ENCODE results near the gene KCND2.
"Not testable (repeated sequence)": the region's sequence is repeated elsewhere in the genome, so short reads cannot be mapped to it uniquely, and the experiment has no call there.

The KCND2 gene

DNA sequence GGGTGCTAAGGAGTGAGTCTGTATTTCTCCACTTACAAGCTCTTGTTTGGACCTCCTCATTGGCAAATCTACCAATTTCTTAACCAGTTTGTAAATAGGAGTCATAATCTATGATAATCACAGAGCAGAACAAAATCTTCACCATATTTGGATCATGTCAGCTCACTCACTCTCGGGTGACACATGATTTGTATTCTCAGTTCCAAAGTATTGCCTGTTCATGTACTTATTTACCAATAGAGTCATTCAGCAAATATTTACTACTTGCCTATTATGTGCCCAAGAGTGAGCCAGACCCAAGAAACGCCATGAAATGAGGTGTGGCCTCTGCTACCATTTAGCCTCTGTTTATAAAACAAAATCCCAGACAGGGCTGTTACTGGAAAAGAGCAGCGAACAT, 470.2 kb downstream of the KCND2 start:
- peak; percentile 74 for DNase-seq (ENCODE audit: low spot score)

DNA sequence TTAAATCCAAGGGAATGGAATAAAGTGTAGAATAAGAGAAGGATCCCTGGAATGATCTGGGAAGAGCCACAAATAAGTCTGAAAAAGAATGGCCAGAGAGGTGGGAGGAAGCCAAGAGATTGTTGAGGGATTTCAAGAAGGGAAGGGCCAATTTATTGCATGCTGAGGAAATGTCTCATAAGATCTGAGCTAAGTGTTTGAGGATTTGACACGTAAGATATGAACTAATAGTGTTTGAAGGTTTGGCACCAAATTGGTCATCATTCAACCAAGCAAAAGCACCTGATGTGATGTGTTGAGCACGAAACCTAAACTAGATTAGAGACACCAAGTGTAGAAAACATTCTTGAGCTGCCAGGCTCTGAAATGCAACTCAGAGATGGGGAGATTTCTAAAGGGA, 487.1 kb downstream of the KCND2 start:
- DNase-seq (ENCODE audit: low spot score): no peak

- no peak for DNase-seq (ENCODE audit: low spot score)
Observed at GRCh38 chr7:120760851-120761250, 487.9 kb downstream of the KCND2 start.

GRCh38 chr7:120770206-120770605, 497.2 kb downstream of the KCND2 start:
- DNase-seq (ENCODE audit: low spot score): no peak

GRCh38 chr7:120774481-120774880, 501.5 kb downstream of the KCND2 start:
- no peak for DNase-seq (ENCODE audit: low spot score)

DNA sequence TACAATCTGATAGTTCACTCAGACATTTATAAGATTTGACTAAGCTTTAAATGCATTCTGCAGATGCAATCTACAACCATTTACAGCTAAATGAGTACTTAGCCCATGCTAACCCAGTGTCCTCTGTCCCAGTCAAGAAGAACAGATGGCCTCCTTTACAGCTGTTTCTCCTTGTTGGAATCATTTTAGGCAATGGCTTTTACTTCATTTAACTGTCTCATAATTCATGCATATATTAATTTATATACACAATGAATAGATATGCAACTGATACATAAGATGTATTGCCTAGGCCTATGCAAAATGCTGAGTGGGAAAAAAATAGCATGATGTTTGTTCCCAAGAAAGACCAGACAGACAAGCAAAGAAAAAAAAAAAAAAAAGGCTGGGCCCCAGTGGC, 502.8 kb downstream of the KCND2 start:
- DNase-seq (ENCODE audit: low spot score): no peak

DNA sequence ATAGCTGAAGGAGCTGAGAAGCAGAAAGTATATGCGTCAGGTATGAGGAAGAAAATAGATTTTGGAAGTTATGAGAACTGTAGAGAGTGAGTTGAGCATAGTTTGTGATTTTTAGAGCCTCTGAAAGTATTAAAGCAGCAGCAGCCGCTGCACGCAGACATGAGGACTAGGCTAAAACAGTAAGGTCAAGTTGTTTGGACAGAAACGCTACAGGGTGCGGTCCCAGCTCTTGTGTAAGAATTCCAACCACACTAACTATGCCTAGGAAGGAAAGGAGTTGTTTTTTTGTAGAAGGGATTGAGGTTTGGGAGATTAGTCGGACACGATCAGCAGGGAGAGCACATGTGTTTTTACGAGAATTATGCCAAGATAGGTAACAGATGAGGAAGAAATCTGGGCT, 506.1 kb downstream of the KCND2 start:
- DNase-seq (ENCODE audit: low spot score): not testable (repeated sequence)

GRCh38 chr7:120780451-120780850, 507.5 kb downstream of the KCND2 start:
- not testable (repeated sequence) for DNase-seq (ENCODE audit: low spot score)

DNA sequence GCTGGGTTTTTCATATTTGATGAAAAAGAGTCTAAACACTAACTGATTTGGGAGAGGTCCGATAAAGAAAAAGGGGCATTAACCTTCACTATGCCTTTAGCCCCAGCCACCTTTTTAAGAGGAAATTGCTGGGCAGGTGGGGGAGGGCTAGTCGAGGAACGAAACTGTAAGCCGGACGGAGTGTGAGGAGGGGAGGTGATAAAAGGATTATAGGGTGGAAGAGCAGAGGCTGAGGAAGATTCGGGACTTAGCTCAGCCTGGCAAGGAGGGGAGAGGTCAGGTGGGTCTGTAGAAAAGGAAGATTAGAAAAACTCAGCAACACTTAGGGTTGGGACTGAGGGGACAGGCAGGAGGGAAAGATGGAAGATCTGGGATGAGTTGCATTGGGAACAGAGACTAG, 508.0 kb downstream of the KCND2 start:
- no peak for DNase-seq (ENCODE audit: low spot score)

DNA sequence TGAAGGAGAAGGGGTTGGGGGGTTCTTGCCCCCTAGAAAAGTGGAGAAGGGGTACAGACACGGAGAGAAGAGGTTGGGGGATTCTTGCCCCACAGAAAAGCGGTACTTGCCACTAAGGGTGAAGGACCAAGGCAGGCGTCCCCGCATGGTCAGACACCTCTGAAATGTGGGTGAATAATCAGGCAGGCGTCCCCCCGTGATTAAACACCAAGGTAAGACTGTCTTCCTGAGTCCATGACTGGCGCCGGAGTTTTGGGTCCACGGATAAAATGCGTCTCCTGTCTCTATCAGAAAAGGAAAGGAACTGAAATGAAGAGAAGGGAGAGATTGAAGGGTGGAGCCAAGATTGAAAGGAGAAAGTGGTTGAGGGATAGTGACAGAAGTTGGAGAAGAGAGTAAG, 508.9 kb downstream of the KCND2 start:
- not testable (repeated sequence) for DNase-seq (ENCODE audit: low spot score)

DNA sequence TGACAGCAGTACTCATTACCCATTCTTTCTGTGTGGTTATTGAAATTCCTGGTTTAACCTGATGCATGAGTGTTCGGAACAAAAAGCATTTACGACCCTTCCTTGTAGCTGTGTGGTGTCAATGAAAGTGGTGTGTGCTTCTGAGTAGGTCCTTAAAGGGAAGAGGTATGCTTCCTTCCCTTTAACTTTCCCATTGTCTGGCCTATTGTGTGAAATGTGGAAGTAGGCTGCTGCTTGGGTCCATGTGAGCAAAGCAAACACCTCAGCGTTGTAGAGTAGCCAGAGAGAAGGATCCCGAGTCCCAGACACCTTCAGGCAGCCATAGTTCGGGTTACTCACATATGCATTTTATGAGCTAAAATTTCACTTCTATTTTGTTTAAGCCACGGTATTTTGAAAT, 510.3 kb downstream of the KCND2 start:
- DNase-seq (ENCODE audit: low spot score): no peak

GRCh38 chr7:120783721-120784120, 510.7 kb downstream of the KCND2 start:
- no peak for DNase-seq (ENCODE audit: low spot score)

GRCh38 chr7:120785095-120785494, 512.1 kb downstream of the KCND2 start:
- DNase-seq (ENCODE audit: low spot score): no peak

DNA sequence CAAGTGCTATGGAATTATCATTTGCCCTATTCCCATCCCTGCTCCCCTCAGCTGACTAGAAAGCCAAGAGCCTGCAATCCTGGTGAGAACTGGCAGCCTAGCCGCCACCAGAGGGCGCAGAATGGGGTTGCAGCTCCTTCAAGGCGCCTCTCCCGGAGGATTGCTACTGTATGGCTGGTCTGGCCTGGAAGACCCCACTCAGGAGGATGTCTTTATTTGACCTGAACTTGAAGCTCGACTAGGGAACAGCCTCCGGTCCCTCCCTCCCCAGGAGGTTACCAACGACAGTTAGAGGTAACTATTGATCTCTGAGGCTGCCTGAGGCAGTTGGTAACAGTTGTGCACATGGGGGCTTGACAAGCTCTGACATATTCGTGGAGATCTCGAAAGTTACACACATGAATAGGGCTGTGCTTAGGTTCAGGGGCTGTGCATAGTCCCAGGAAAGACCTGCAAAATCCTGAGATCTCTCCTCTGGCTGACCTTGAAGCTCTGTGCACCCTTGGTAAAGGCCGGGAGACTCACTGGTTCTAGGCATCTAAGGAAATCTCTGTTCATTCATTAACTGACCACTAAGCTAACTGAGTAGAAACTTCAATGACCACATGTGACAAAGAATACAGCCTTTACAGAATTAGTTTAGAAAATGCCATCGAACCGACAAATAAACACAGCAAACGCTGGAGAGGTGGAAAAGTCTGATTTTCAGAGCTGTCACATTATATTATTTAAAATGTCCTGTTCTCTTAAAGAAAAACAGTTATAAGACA, 519.3 kb downstream of the KCND2 start:
- DNase-seq (ENCODE audit: low spot score): peak; percentile 71

GRCh38 chr7:120792861-120793130, 519.8 kb downstream of the KCND2 start:
- peak; percentile 63 for DNase-seq (ENCODE audit: low spot score)

DNA sequence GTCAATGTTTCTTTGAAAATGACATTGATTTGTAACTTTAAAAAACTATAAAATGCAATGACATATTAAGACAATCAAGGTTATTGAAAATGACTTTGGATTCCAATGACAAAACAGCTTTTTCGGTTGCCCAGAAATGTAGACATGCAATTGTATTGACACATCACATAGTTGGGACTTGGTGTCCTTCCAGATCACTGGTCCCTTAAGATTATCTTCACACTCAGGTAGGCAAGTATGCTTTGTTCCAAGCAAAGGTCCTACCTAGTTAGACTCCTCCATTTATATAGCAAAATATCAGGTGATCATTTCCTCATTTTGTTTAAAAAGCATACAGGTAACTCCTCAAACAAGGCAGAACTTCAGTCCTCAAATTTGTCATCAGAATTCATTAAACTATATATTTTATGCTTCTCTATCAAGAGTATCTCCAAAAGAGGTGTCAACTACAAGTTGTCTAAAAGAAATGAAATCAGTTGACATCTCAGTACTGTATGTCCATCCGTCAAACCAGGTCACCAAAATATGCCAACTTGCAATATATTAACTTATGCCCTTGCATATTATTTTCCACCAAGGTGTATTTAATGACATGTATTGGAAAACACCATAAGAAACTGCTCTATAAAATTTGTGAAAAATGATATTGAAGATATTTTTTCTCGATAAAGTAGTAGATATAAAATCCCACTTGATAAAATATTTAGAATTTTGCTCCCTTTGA, 520.4 kb downstream of the KCND2 start:
- DNase-seq (ENCODE audit: low spot score): peak; percentile 60

- DNase-seq (ENCODE audit: low spot score): no peak
Observed at GRCh38 chr7:120794106-120794729, 521.2 kb downstream of the KCND2 start.

DNA sequence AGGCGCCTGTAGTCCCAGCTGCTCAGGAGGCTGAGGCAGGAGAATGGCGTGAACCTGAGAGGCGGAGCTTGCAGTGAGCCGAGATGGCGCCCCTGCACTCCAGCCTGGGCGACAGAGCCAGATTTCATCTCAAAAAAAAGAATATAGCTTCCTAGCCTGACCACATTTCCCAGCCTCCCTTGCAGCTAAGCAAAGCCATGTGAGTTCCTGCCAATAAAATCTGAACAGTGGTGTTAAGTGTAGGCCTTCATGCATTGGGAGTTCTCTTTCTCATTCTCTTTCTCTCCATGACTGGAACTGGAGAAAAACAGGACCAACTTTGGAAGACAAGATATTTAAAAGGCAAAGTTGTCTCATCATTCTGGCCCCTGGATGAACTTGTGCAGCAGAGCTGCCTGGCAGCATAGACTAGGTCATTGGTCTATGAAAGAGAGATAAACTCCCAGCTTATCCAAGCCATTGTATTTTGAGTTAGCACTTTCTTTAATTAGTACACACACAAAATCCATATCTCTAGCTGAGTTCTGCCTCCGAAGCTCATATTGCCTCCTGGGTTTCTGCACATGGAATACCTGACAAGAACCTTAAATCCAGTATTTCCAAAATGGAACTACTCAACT, 524.2 kb downstream of the KCND2 start:
- no peak for DNase-seq (ENCODE audit: low spot score)

GRCh38 chr7:120799147-120799546, 526.2 kb downstream of the KCND2 start:
- no peak for DNase-seq (ENCODE audit: low spot score)
